ES-I3 (cell line): ENCODE data around the gene LAX1.
"Not testable (repeated sequence)": the region's sequence is repeated elsewhere in the genome, so short reads cannot be mapped to it uniquely, and the experiment has no call there.

Experiments
- H3K36me3 ChIP-seq: 2 replicates; pipeline ENCODE4 v1.6.1; 2013; ENCODE audit warnings: mild to moderate bottlenecking, low read length, control low read depth, moderate library complexity; ENCODE audit not compliant: insufficient read depth
- H3K4me1 ChIP-seq: 2 replicates; pipeline ENCODE4 v1.6.1; 2013; ENCODE audit warnings: mild to moderate bottlenecking, control low read depth, low read length; ENCODE audit not compliant: insufficient read depth
- H3K9ac ChIP-seq: 2 replicates; pipeline ENCODE4 v1.6.1; 2013; ENCODE audit warnings: low read depth, mild to moderate bottlenecking, low read length, moderate library complexity
- H3K9me3 ChIP-seq: 2 replicates; pipeline ENCODE4 v1.6.1; 2013; ENCODE audit warnings: mild to moderate bottlenecking, low read length, moderate library complexity; ENCODE audit not compliant: control insufficient read depth, insufficient read depth

LAX1 gene, protein sequence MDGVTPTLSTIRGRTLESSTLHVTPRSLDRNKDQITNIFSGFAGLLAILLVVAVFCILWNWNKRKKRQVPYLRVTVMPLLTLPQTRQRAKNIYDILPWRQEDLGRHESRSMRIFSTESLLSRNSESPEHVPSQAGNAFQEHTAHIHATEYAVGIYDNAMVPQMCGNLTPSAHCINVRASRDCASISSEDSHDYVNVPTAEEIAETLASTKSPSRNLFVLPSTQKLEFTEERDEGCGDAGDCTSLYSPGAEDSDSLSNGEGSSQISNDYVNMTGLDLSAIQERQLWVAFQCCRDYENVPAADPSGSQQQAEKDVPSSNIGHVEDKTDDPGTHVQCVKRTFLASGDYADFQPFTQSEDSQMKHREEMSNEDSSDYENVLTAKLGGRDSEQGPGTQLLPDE

DNA sequence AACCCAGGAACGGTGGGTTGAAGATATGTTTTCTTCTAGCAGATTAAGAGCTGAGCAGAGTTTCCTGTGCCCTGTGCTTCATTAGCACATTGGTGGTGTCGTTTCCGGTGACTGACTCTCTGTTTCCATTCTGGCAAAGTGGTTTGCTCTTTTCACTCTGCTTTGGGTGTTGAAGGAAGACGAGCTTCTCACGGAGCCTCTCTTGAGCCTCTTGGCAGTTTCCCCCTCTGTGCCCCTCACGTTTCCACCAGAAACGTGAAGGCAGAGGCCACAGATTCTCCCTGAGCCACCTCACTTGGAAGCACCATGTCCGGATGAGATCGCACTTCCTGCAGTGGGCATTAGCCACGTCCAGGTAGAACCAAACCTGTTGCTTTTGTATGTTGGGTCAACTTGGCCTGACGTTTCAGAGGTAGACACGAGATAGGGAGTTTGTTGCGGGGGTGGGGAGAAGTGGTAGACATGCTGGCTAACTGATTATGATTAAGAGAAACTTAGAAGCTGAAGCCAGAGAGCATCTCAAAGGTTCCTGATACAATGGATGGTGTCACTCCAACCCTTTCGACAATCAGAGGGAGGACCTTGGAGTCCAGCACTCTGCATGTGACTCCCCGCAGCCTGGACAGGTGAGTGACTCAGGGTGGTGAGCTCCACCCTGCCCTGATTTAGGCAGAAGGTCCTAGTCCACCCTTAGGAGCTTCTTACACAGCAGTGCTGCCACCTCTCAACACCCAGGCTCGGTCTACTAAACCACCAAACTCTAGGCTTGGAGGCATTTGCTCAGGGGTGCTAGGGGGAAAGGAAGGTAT lies at the start of gene LAX1:
TSS of gene LAX1 (plus strand) at position 155 of the 809 bp plus-strand sequence. CDS start at position 538, 383 bp downstream.
- Histone ChIP-seq H3K36me3 (no peaks in the 10 kb centered on the region), H3K4me1 (no peaks in the 10 kb centered on the region), H3K9me3 (no peaks in the 10 kb centered on the region), H3K9ac (no peak within 1 kb of the TSS)

DNA sequence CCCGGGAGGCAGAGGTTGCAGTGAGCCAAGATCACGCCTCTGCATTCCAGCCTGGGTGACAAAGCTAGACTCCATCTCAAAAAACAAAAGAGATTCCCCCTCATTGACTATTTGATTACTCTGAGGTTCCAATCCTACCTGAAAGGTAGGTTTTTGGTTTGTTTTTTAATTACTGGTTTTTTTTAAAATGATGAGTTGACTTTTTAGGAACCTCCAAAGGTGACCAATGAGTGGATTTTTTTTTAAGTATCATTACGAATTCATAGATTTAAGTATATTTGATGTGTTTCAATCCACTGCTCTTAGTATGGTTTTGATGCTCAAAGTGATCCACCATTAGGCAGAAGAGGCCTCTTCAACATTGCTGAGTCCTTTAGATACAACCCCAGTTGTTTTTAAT lies 47.9 kb upstream of the LAX1 start:
- Histone ChIP-seq H3K4me1 (no peaks in the 10 kb centered on the region), H3K9me3 (no peaks in the 10 kb centered on the region), H3K9ac (no peak overlapping the region), H3K36me3 (peaks cover 7% of the 10 kb centered on the region; the same call in 1 of the 2 replicates)

DNA sequence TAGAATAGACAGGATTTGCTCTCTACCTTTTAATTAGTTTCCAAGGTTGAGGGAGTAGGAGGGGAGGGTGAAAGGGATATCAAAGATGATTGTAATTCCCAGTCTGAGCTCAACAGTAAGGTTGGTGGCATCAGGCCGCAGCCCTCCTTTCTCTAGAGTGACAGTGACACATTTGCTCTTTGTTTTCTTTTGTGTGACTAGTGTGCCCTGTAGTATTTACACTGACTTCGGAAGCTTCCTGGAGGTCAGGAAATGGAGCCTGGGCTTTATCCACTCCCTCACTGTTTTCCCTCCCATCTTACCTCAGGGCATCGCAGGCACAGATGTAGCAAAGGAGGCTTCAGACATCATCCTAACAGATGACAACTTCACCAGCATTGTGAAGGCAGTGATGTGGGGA lies 44.7 kb upstream of the LAX1 start:
- Histone ChIP-seq H3K9me3 (no peaks in the 10 kb centered on the region), H3K9ac (no peak overlapping the region), H3K36me3 (peaks cover 12% of the 10 kb centered on the region; the same call in 1 of the 2 replicates), H3K4me1 (no peaks in the 10 kb centered on the region)

DNA sequence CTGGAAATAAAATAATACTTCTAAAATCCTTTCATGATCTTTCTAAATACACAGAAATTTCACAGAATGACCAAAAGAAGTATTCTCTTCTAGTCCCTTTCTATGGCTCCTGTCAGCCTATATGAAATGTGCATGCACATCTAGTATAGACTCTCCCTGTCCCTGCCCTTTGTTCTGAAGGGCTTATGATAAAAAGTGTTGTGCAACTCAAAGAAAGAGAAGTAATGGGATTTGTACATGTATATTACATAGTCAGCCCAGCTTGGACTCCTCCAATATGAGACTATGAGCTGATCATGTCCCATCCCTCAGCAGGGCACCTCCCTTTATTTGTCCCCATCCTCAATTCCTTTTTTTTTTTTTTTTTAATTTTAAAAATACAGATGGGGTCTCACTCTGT lies 42.1 kb upstream of the LAX1 start:
- Histone ChIP-seq H3K9me3 (no peaks in the 10 kb centered on the region), H3K4me1 (no peaks in the 10 kb centered on the region), H3K36me3 (peaks cover 18% of the 10 kb centered on the region; the same call in 1 of the 2 replicates), H3K9ac (no peak overlapping the region)

DNA sequence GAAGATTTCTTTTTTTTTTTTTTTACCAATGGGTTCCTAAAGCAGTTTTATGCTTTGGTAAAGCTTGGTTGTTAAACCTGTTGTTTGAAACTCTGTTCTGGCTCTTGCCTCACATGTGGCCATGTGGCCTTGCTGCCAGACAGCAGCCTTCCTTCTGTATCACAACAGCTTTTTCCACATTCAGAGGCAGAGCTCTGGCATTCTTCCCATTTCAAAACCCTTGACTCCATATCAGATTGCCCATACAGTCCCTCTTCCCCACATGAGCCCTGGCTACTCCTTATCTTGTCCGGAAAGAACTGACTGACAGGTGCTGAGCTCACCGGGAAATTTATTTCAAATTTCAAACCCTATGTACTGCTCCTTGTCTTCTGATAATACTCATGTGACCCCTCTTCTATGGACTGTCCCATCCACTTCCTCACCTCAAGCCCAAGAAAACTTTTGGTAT lies 38.5 kb upstream of the LAX1 start:
- Histone ChIP-seq H3K9ac (no peak overlapping the region), H3K36me3 (peaks cover 22% of the 10 kb centered on the region; the same call in 1 of the 2 replicates), H3K4me1 (no peaks in the 10 kb centered on the region), H3K9me3 (no peaks in the 10 kb centered on the region)

DNA sequence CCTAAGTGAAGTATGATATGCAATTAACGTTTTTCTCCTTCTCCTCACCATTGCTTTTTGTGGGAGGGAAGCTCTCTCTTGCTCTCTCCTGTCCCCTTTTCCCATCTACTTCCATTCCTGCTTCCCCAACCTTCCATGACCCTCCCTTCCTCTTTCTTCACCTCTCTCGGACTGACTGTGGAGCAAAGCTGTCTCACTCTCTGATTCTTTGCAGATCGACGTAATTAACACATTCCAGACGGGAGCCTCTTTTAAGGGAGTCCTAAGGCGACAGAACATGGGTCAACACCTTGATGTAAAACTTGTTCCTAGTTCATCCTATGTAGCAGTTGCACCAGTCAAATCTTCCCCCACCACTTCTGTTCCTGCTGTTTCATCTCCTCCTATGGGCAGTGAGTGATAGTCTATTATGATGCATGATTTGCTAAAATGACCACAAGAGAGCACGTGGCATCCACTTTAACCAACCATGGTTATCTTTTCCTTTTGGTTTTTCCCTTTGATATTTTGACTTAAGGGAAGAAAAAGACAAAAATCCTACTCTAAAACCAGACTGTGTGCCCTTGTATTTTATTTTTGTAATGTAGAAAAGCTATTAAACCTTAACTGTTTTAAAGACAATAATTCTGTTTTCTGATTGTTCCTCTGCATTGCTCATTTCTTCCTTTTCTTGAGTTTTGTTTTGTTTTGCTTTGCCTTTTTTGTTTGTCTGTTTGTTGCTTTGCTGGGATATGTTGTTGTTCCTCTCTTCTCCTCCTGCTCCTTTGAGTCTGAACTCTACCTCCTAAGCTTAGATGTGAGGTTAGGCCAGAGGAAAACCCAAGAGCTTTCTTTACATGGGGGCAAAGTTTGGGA lies 31.7 kb upstream of the LAX1 start:
- 0 out of 2 replicates have a peak, but pooled peaks cover under 1% of the 10 kb centered on the region for H3K36me3 ChIP-seq
- H3K9ac ChIP-seq = no peak overlapping the region
- no peaks in the 10 kb centered on the region for H3K9me3 ChIP-seq
- peaks cover 7% of the 10 kb centered on the region; the same call in 1 of the 2 replicates for H3K4me1 ChIP-seq

DNA sequence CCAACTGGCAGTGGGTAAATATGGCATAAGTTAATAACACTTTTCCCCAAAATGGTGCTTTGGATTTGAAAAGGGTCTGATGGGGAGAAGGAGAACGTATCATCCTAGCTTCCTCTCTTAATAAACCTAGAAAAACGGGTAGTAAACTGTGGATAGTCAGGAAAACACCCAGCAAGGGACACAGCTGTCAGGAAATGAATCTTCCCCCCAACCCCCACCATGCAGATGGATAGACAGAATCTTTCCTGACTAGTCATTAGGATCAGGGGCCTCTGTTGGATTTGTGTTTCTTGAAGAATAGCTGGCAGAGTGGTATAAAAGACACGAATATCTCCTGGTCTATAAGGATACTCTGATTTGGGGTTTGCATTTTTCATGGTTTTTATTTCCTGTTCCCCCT lies 22.5 kb upstream of the LAX1 start:
- no peak overlapping the region for H3K9ac ChIP-seq
- no peaks in the 10 kb centered on the region for H3K36me3 ChIP-seq
- H3K9me3 ChIP-seq = no peaks in the 10 kb centered on the region
- H3K4me1 ChIP-seq = peaks cover 22% of the 10 kb centered on the region

DNA sequence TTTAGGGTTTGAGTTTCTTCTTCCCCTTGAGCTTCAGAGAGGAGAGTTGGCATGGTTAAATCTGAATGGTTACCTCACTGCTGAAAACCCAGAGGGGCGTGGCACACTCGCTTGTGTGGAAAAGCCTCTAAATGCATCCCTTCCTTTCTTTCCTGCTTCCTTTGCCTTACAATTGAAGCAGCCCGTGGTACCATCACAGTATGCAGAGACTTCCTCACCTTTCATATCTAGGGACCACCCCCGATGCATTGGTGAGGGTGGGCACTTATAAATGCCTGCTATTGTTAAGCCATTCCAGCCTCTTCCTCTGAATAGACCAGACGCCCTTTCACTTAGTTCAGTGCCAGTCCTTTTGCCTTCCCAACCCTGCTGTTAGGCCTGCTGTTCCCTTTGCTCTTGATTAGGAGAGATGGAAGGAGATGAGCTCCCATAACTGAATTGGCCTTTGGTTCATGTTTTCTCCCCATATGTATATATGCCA lies 21.9 kb upstream of the LAX1 start:
- H3K9me3 ChIP-seq = no peaks in the 10 kb centered on the region
- H3K36me3 ChIP-seq = no peaks in the 10 kb centered on the region
- H3K9ac ChIP-seq = no peak overlapping the region
- H3K4me1 ChIP-seq = peaks cover 22% of the 10 kb centered on the region

DNA sequence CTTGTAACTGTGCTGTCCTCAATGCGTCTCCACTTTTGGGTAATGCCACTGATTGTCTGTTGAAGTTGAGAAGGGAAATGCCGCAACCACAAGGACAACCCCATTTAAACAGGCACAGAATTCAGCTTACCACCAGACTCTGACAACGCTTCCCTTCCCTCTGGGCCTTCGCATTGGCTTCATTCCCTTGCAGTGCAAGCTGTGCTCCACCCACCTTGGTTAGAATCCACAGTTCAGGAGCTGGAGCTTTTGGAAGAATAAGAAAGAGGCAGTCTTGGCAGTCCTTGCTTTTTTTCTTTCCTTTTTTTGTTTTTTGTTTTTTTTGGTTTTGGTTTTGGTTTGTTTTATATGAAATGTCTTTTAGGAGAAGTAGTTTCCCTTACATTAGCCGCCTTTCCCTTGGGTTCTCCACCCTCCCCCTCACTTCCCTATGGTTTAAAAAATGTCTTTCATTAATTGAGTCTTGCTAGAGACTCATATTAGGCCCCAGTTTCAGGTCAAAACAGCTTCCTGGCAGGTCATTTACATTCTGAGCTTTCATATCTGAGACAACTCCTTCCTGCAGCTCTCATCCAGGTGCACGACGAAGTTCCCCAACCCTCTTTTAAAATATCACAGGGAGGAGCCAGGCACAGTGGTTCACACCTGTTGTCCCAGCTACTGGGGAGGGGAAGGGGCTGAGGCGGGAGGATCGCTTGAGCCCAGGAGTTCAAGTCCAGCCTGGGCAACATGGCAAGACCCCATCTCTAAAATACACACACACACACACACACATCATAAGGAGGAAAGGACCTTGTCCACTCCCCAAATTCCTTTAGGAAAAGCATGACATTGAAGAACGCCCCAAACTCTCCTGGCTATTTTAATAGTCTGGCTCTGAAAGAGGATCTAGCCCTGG lies 20.7 kb upstream of the LAX1 start:
- Histone ChIP-seq H3K9me3 (no peaks in the 10 kb centered on the region), H3K9ac (no peak overlapping the region), H3K36me3 (no peaks in the 10 kb centered on the region), H3K4me1 (peaks cover 22% of the 10 kb centered on the region)

DNA sequence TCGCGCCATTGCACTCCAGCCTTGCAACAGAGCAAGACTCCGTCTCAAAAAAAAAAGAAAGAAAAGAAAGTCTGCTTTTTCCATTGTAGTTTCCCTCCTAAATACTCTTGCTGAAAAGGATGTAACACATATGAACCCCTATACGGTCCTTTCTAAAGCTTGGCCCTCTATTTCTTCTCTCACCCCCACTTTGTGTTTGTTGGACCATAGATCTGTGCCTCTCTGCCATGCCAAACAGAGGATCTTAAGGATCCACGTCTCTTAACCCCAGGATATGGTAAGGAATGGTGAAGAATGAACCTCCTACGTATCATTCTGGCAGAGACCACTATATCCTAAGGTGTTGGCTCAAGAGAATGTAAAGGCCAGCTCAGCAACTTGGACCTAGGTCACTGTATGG lies 18.7 kb upstream of the LAX1 start:
- no peak overlapping the region for H3K9ac ChIP-seq
- no peaks in the 10 kb centered on the region for H3K9me3 ChIP-seq
- H3K36me3 ChIP-seq = no peaks in the 10 kb centered on the region
- H3K4me1 ChIP-seq = peaks cover 22% of the 10 kb centered on the region

DNA sequence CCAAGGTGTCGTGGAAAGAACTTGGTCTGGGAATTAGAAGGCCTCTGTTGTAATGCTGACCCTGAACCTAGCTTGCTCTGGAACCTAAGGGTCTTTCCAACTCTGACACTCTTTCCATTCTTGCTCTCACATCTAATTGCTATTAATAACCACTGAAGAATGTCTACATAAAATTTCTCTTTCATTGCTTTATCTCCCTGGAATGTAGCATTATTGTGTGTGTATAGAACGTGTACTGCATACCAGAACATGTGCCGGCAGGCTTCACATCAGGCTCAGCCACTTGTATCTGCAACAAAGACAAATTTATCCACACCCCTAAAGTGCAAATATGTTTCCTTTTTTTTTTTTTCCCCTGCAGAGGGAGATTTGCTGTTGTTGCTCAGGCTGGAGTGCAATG lies 13.9 kb upstream of the LAX1 start:
- H3K36me3 ChIP-seq = no peaks in the 10 kb centered on the region
- no peaks in the 10 kb centered on the region for H3K9me3 ChIP-seq

DNA sequence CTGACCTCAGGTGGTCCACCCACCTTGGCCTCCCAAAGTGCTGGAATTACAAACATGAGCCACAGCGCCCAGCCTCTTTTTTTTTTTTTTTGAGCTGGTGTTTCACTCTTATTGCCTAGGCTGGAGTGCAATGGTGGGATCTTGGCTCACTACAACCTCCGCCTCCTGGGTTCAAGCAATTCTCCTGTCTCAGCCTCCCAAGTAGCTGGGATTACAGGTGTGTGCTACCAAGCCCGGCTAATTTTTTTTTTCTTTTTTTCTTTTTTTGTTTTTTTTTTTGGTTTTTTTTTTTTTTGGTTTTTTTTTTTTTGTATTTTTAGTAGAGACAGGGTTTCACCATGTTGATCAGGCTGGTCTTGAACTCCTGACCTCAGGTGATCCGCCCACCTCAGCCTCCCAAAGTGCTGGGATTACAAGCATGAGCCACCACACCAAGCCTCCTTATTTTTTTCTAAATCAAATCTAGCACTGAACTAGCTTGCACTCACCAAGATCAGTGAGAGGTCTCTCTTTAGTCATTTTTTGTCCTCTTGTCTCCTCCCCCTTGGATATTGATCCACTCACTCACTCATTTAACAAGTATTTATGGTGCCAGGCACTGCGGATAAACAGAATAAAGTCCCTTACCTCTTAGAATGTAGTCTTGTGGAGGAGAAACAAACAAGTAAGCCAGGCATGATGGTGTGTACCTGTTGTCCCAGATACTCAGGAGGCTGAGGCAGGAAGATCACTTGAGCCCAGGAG lies 13.2 kb upstream of the LAX1 start:
- not testable (repeated sequence) for H3K9me3 ChIP-seq, H3K36me3 ChIP-seq, H3K4me1 ChIP-seq, H3K9ac ChIP-seq

More for the DNA sequence above, 13.9 kb upstream of the LAX1 start:
- H3K9ac ChIP-seq = no peak overlapping the region
- peaks cover 8% of the 10 kb centered on the region for H3K4me1 ChIP-seq

DNA sequence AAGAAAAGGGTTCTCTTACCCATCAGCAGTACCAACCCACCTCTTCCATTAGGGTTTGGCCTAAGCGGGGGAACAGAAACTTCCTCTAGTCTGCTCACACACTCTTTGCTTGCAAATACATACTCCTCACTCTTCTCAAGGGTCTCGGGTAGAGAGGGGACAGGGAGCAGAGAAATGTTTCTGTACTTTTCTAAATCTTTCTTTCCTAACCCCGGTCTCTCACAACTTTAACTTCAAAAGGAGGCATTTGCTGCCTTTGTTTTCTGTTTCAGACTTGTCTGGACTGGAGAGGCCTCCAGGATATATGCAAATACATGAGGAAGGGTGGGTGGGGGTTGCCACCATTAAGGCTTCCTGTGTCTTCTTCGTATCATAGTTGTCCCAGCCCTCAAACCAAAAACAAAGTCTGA lies 10.5 kb upstream of the LAX1 start:
- Histone ChIP-seq H3K9ac (no peak overlapping the region), H3K4me1 (peaks cover 8% of the 10 kb centered on the region), H3K36me3 (no peaks in the 10 kb centered on the region), H3K9me3 (no peaks in the 10 kb centered on the region)
